Duodenal mucosa (tissue), 2 donors: ENCODE data around the gene PLS3.

Source experiments
- H3K27ac ChIP-seq: one replicate; pipeline ENCODE4 v1.7.0; 2013; ENCODE audit warnings: low read depth, low read length
- H3K27me3 ChIP-seq, 2 donors: one replicate each; pipeline ENCODE4 v1.7.0; 2013; ENCODE audit warnings: low read length in 2 of 2, control low read depth in 1 of 2; ENCODE audit not compliant: insufficient read depth in 2 of 2, control insufficient read depth in 1 of 2
- H3K36me3 ChIP-seq, 2 donors: one replicate each; pipeline ENCODE4 v1.7.0; 2013; ENCODE audit warnings: low read length in 2 of 2, control low read depth in 1 of 2; ENCODE audit not compliant: insufficient read depth in 2 of 2, control insufficient read depth in 1 of 2
- H3K4me1 ChIP-seq, 2 donors: one replicate each; pipeline ENCODE4 v1.7.0; 2013; ENCODE audit warnings: low read length in 2 of 2, control low read depth in 1 of 2; ENCODE audit not compliant: insufficient read depth in 2 of 2, control insufficient read depth in 1 of 2
- H3K4me3 ChIP-seq, 2 donors: one replicate each; pipeline ENCODE4 v1.7.0; 2013; ENCODE audit warnings: low read length in 2 of 2, low read depth in 1 of 2
- H3K9ac ChIP-seq, 2 donors: one replicate each; pipeline ENCODE4 v1.7.0; 2013; ENCODE audit warnings: low read length in 2 of 2, low read depth in 1 of 2
- H3K9me3 ChIP-seq, 2 donors: one replicate each; pipeline ENCODE4 v1.7.0; 2013; ENCODE audit warnings: low read length in 2 of 2, control low read depth in 1 of 2; ENCODE audit not compliant: control insufficient read depth in 1 of 2

Gene PLS3

GRCh38 chrX:115687595-115687994 lies 126.6 kb downstream of the PLS3 start:
- H3K4me3 ChIP-seq = no peak overlapping the region
- no peaks in the 10 kb centered on the region for H3K36me3 ChIP-seq
- no peaks in the 10 kb centered on the region for H3K4me1 ChIP-seq
- no peaks in the 10 kb centered on the region for H3K27me3 ChIP-seq
- no peaks in the 10 kb centered on the region for H3K9me3 ChIP-seq
- H3K9ac ChIP-seq = no peak overlapping the region
- H3K27ac ChIP-seq = no peak overlapping the region

- Histone ChIP-seq H3K27ac (no peak overlapping the region), H3K27me3 (no peaks in the 10 kb centered on the region)
These were observed 129.0 kb downstream of the PLS3 start for GRCh38 chrX:115689931-115690330.

GRCh38 chrX:115690511-115691216 lies 129.7 kb downstream of the PLS3 start:
- Histone ChIP-seq H3K27ac (no peak overlapping the region), H3K36me3 (no peaks in the 10 kb centered on the region)

More at GRCh38 chrX:115689931-115690330, 129.0 kb downstream of the PLS3 start:
- no peak overlapping the region for H3K4me3 ChIP-seq
- no peaks in the 10 kb centered on the region for H3K36me3 ChIP-seq
- H3K9me3 ChIP-seq = no peaks in the 10 kb centered on the region
- no peak overlapping the region for H3K9ac ChIP-seq
- H3K4me1 ChIP-seq = no peaks in the 10 kb centered on the region

GRCh38 chrX:115693476-115693875 lies 132.5 kb downstream of the PLS3 start:
- Histone ChIP-seq H3K27ac (no peak overlapping the region), H3K4me3 (no peak overlapping the region), H3K36me3 (no peaks in the 10 kb centered on the region), H3K4me1 (no peaks in the 10 kb centered on the region), H3K9me3 (no peaks in the 10 kb centered on the region), H3K9ac (no peak overlapping the region), H3K27me3 (no peaks in the 10 kb centered on the region)

More at GRCh38 chrX:115690511-115691216, 129.7 kb downstream of the PLS3 start:
- no peaks in the 10 kb centered on the region for H3K27me3 ChIP-seq
- H3K4me1 ChIP-seq = no peaks in the 10 kb centered on the region
- no peaks in the 10 kb centered on the region for H3K9me3 ChIP-seq
- no peak overlapping the region for H3K9ac ChIP-seq
- H3K4me3 ChIP-seq = no peak overlapping the region

- no peak overlapping the region for H3K27ac ChIP-seq
- H3K4me3 ChIP-seq = no peak overlapping the region
- no peaks in the 10 kb centered on the region for H3K36me3 ChIP-seq
- no peak overlapping the region for H3K9ac ChIP-seq
- no peaks in the 10 kb centered on the region for H3K9me3 ChIP-seq
- no peaks in the 10 kb centered on the region for H3K4me1 ChIP-seq
- no peaks in the 10 kb centered on the region for H3K27me3 ChIP-seq
These were observed 133.1 kb downstream of the PLS3 start for GRCh38 chrX:115694028-115694427.

GRCh38 chrX:115696039-115696438 lies 135.1 kb downstream of the PLS3 start:
- no peak overlapping the region for H3K4me3 ChIP-seq

GRCh38 chrX:115696939-115697338 lies 136.0 kb downstream of the PLS3 start:
- no peaks in the 10 kb centered on the region for H3K4me1 ChIP-seq
- H3K36me3 ChIP-seq = no peaks in the 10 kb centered on the region
- H3K4me3 ChIP-seq = no peak overlapping the region
- no peak overlapping the region for H3K27ac ChIP-seq
- H3K9me3 ChIP-seq = no peaks in the 10 kb centered on the region
- no peak overlapping the region for H3K9ac ChIP-seq
- H3K27me3 ChIP-seq = no peaks in the 10 kb centered on the region

More at GRCh38 chrX:115696039-115696438, 135.1 kb downstream of the PLS3 start:
- no peak overlapping the region for H3K27ac ChIP-seq
- H3K9me3 ChIP-seq = no peaks in the 10 kb centered on the region
- no peak overlapping the region for H3K9ac ChIP-seq
- H3K36me3 ChIP-seq = no peaks in the 10 kb centered on the region
- no peaks in the 10 kb centered on the region for H3K27me3 ChIP-seq
- no peaks in the 10 kb centered on the region for H3K4me1 ChIP-seq

GRCh38 chrX:115697806-115698205 lies 136.8 kb downstream of the PLS3 start:
- H3K4me3 ChIP-seq = no peak overlapping the region
- no peaks in the 10 kb centered on the region for H3K36me3 ChIP-seq
- H3K4me1 ChIP-seq = no peaks in the 10 kb centered on the region
- H3K27me3 ChIP-seq = no peaks in the 10 kb centered on the region
- H3K9ac ChIP-seq = no peak overlapping the region
- no peaks in the 10 kb centered on the region for H3K9me3 ChIP-seq
- H3K27ac ChIP-seq = no peak overlapping the region
